ENCODE data around the gene KCNA5. TPM values are rescaled to one million over a fixed set of nuclear protein-coding genes. Genes with fewer than 3 reads are reported as not detected.

KCNA5 gene
- total and polyA plus RNA-seq, 2 of the 4 experiments (the other 2 are of a cell fraction): not detected

DNA sequence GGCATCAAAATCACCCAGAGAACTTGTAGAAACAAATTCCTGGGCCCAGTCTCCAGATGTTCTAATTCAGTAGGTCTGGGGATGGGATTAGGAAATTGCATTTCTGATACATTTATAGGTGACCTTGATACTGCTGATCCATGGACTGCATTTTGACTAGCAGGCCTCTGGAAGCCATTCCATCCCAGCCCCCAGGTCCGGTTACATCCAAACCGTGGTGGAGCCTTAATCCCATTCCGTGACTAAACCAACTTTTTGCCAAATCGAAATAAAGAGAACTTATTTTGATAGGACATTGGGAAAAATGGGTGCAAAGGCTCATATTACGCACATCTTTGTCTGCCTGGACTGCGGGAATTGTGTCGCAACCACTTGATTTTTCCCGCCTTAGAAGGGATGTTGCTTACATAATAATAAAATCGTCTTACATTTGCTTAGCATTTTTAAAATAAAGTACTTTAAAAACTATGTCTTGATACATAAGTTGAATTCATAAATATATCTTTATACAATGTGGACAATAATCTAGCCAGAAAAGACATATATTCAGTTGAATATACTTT lies 5.8 kb upstream of the KCNA5 start:
- Histone ChIP-seq H3K27me3 (ENCODE audit: control insufficient read depth, insufficient read depth, low read length) (peaks cover 38% of the 10 kb centered on the region), H2AFZ (replicated peaks; ENCODE audit: low read length, poor library complexity) (no peak overlapping the region), H2BK15ac (ENCODE audit: low read depth, low read length) (no peak overlapping the region), H4K8ac (ENCODE audit: low read depth in 2 of 2, low read length in 2 of 2) (no peak overlapping the region), H2AK9ac (replicated peaks; ENCODE audit: low read depth, low read length, poor library complexity) (no peak overlapping the region), H3K14ac (replicated peaks; ENCODE audit: low read depth, low read length) (no peak overlapping the region), H2BK5ac (ENCODE audit: low read depth, low read length, poor library complexity, severe bottlenecking) (no peak overlapping the region), H3K27ac (ENCODE audit: insufficient read depth, low read length) (no peak overlapping the region), H4K20me1 (ENCODE audit: insufficient read depth, low read length) (no peaks in the 10 kb centered on the region), H3K18ac (ENCODE audit: low read depth, low read length) (no peak overlapping the region), H2BK120ac (ENCODE audit: low read depth, low read length) (no peak overlapping the region), H4K91ac (ENCODE audit: insufficient read depth, low read depth, low read length) (no peak overlapping the region), H3K4me3 (ENCODE audit: insufficient read depth, low read depth, low read length) (no peak overlapping the region), H3K36me3 (ENCODE audit: control insufficient read depth, insufficient read depth, low read length) (no peaks in the 10 kb centered on the region), H3K56ac (ENCODE audit: extremely low read depth, insufficient read depth, low read length) (no peak overlapping the region), H3K9me3 (ENCODE audit: control insufficient read depth, insufficient read depth, low read length) (no peaks in the 10 kb centered on the region), H2BK20ac (ENCODE audit: low read depth, low read length) (no peak overlapping the region), H3K9ac (ENCODE audit: low read depth, low read length) (no peak overlapping the region), H3K9me1 (ENCODE audit: insufficient read depth, low read length) (no peaks in the 10 kb centered on the region), H3K23ac (ENCODE audit: low read depth, low read length) (no peak overlapping the region), H3K4me1 (ENCODE audit: control insufficient read depth, insufficient read depth, low read length) (peaks cover 4% of the 10 kb centered on the region), H4K5ac (ENCODE audit: low read depth, low read length) (no peak overlapping the region), H3K79me1 (ENCODE audit: low read depth in 1 of 2, low read length in 2 of 2) (no peaks in the 10 kb centered on the region), H2AK5ac (ENCODE audit: low read depth, low read length) (no peak overlapping the region), H3K4ac (ENCODE audit: low read depth, low read length) (no peak overlapping the region), H3K4me2 (ENCODE audit: low read depth, low read length) (no peak overlapping the region)
- no TSS peak for BruUV-seq (replicated peaks)
- dilution Hi-C loops (cut with HindIII; ENCODE audit: low sequenced_read_pairs, unreplicated experiment) (no loop called here), in situ Hi-C loops (cut with MboI; ENCODE audit: low sequenced_read_pairs) (no loop called here), intact Hi-C loops (cut with micrococcal nuclease) (no loop called here)
- ChIA-PET CTCF (no interaction called here), POLR2A (ENCODE audit: unreplicated experiment) (interaction anchor here (0.6 kb wide), 1 partner anchor 690 kb away, joined by 3 read pairs; no protein-coding TSS in a partner anchor)
- ATAC-seq (ENCODE audit: low read depth): no peak
- TF ChIP-seq MAZ (IDR thresholded peaks at IDR 0.05; ENCODE audit: borderline replicate concordance, low read depth, low read length): no peak
- peak; percentile 55 for TF ChIP-seq CEBPB (IDR thresholded peaks at IDR 0.05; ENCODE audit: low read depth, low read length)
- TF ChIP-seq RCOR1 (IDR thresholded peaks at IDR 0.05; ENCODE audit: insufficient replicate concordance, low read length): no peak
- no peak for DNase-seq
- no CpG with 5 or more reads among the region's 9 CpGs for WGBS, 2 experiments (ENCODE audit: extremely low coverage in 2 of 2, insufficient read length in 1 of 2)
